NCI-H2227 treated with DMSO at 0.1 percent for 48 hours (cell line): ENCODE results near the gene ZSCAN10.
A peak's percentile ranks its signal among the peaks of the same experiment; 100 is the strongest.
"Not testable (repeated sequence)": the region's sequence is repeated elsewhere in the genome, so short reads cannot be mapped to it uniquely, and the experiment has no call there.

Experiments used
- DNase-seq: peaks from one replicate; lab custom pipeline; 2025; lab: John Stamatoyannopoulos, UW

ZSCAN10 gene

DNA sequence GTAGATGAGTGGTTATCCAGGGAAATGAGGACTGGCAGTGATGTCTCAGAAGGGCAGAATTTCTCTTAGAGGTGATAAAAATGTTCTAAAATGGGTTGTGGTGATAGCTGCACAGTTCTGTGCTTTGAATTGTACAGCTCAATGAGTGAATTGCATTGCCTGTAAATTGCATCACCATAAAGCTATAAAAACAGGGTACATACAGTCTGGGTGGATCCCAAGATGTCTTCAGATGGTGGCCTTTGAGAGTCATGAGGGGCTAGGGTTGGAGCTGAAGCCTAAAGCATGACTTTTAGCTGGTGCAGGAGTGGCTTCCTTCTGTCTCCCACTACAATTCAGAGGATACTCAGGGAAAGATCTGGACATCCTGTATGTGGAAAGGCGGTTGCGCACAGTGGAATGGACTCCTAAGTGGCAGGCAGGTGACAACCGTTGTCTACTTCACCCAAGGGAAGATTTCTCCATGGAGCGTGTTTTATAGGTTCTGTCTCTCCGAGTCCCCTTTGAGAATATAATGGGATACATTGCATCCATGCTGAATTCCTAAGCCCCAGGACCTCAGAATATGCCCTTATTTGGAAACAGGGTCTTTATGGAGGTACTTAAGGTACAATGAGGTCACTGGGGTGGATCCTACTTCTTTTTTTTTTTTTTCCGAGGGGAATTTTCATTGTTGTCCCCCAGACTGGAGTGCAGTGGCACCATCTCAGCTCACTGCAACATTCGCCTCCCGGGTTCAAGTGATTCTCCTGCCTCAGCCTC, 35.3 kb downstream of the ZSCAN10 start:
- no peak for DNase-seq

- DNase-seq: no peak
These were observed 36.5 kb downstream of the ZSCAN10 start for GRCh38 chr16:3062553-3062952.

DNA sequence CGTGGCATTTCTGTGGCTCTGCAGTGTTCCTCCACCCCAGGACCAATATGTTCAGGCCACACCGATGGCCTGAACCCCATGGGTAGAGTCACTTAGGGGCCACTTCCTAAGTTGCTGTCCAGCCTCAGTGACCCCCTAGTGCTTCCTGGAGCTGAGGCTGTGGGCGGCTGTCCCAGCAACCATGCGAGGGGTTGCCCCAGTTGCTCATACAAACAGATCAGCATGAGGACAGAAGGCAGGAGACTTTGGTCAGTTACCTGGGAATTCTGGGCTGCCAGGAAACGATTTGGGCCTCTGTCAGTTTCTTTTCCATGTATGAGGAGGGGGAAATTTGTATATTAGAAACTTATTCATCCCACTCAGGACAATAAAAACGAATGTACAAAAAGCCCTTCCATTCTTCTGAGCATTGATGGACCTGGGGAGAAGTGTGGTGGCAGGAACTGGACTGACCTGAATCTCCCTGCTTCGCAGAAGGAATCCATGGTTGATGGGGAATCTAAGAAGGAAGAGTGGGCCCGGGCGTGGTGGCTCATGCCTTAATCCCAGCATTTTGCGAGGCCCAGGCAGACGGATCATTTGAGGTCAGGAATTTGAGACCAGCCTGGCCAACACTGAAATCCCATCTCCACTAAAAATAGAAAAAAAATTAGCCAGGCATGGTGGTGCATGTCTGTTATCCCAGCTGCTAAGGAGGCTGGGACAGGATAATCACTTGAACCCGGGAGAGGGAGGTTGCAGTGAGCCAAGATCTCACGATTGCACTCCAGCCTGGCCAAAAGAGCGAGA, 38.6 kb downstream of the ZSCAN10 start:
- DNase-seq: no peak

DNA sequence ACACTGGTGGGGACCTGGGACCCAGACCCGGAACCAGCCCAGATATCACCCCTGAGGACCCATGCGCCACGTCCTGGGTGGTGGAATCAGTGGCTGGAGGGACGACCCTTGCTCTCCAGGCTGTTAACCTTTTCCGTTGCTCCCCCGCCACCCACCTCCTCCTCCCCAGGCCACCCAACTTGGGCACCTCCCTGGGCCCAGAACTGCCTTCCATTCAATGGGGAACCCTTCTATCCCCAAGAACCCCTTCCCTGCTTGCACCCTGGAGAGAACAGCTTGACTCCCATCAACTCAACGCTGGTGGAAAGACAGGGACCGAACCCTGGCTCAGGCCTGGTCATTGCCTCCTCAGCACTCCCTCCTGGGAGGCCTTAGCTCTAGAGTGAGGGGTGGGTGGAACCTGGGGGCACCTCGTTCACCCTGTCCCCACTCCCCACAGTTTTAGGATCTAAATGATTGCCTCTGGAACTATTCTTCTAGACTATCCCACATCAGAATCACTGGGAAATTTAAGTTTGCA, 39.3 kb downstream of the ZSCAN10 start:
- no peak for DNase-seq

- DNase-seq: peak; percentile 68
These were observed 39.9 kb downstream of the ZSCAN10 start for GRCh38 chr16:3059041-3059722.

GRCh38 chr16:3058139-3059030, 40.7 kb downstream of the ZSCAN10 start:
- DNase-seq: no peak

GRCh38 chr16:3057181-3058138, 41.6 kb downstream of the ZSCAN10 start:
- no peak for DNase-seq

DNA sequence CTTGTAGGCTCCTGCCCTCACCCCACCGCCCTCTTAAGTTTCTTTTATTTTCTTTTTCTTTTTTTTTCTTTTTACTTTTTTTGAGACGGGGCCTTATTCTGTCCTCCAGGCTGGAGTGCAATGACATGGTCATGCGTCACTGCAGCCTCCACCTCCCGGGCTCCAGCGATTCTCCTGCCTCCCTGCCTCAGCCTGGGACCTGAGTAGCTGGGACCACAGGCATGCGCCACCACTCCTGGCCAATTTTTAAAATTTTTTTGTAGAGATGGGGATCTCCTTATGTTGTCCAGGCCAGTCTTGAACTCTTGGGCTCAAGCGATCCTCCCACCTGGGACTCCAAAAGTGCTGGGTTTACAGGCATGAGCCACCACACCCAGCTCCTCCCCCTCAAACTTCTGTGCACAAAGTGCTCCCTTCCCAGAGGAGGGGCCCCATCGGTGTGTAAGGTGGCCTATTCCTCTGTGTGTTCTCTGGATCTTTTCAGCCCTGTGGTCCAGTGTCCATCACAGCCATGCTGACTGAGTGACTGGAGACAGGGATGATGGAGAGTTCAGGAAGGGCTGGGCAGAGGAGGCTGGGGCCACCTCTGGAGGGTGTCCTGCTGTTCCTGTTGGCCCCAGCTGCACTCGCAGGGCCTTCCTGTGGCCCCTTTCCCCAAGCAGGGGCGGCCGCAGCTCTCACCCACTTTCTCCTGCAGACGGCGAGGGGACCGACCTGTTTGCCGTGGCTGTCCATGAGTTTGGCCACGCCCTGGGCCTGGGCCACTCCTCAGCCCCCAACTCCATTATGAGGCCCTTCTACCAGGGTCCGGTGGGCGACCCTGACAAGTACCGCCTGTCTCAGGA, 42.5 kb downstream of the ZSCAN10 start:
- DNase-seq: no peak

DNA sequence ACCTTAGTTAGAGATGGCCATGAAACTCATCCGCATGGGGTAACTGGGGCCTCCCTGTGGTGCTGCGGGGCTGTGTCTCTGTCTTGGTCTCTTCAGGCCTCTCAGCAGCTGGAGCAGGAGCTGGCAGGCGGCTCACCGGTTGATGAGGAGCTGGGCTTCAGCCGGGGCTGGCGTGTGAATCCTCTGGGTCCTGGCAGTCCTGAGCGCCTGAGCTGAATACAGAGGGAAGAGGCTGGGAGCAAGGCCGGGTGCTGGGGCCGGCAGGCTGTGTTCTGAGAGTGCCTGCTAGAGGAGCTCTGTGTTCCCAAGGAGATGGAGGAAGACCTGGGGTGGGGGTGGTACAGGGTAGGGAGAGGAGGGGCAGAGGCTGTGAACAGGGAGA, 43.4 kb downstream of the ZSCAN10 start:
- DNase-seq: not testable (repeated sequence)

GRCh38 chr16:3054965-3055733, 43.9 kb downstream of the ZSCAN10 start:
- no peak for DNase-seq

DNA sequence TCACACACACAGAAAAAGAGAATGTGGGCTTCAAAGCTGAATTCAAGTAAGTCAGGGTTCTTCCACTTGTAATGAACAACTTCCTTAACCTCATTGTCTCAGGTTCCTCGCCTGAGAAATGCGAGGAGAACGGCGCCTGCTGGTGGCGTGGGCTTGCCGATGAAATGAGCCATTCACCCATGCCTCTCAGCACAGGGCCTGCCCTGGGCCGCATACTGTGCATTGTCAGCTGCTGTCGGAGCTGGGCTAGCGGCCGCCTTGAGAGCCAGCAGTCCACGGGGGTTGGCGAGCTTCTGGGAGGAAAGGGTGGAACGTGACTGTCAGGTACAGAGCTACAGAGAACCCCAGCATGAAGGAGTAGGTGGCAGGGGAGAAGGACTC, 45.8 kb downstream of the ZSCAN10 start:
- not testable (repeated sequence) for DNase-seq

GRCh38 chr16:3052571-3053329, 46.3 kb downstream of the ZSCAN10 start:
- not testable (repeated sequence) for DNase-seq

- no peak for DNase-seq
These were observed 47.6 kb downstream of the ZSCAN10 start for GRCh38 chr16:3051494-3051893.

DNA sequence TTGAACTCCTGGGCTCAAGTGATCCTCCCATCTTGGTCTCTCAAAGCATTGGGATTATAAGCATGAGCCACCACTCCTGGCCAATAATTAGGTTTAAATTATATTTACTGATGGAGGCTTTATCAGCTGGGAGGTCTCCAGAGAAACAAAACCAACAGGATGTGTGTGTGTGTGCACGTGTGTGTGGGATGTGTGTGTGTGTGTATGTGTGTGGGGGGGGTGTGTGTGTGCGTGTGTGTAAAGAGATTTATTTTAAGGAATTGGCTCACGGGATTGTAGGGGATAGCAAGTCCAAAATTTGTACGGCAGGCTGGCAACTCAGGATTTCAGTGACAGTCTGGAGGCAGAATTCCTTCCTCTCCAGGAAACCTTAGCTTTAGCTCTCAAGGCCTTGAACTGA, 48.1 kb downstream of the ZSCAN10 start:
- no peak for DNase-seq

DNA sequence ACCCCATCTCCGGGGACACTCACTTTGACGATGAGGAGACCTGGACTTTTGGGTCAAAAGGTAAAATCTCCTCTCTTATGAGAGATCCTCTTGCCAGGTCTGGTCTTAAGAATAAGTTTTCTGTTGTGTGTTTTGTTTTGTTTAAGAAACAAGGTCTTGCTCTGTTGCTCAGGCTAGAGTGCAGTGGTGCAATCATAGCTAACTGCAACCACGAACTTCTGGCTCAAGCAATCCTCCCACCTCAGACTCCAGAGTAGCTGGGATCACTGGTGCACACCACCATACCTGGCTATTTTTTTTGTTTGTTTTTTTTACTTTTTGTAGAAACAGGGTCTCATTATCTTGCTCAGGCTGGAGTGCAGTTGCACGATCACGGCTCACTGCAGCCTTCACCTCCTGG, 48.6 kb downstream of the ZSCAN10 start:
- DNase-seq: no peak

- no peak for DNase-seq
These were observed 49.1 kb downstream of the ZSCAN10 start for GRCh38 chr16:3049921-3050481.

GRCh38 chr16:3047387-3047720, 51.7 kb downstream of the ZSCAN10 start:
- no peak for DNase-seq
